Mucosa of gallbladder (tissue), 1 donor: ENCODE data around the gene ZNF124. TPM values are rescaled to one million over a fixed set of nuclear protein-coding genes. Genes with fewer than 3 reads are reported as not detected.
"Not testable (repeated sequence)": the region's sequence is repeated elsewhere in the genome, so short reads cannot be mapped to it uniquely, and the experiment has no call there.

Experiments
- DNase-seq: peaks from one replicate; pipeline ENCODE4 v3.0.0-alpha.2; 2020; ENCODE audit warnings: low spot score
- total RNA-seq: library from RNA; stranded (reverse); gene quantifications from one replicate; pipeline ENCODE4 v1.2.1, GENCODE V29; 2021
- donor health status: DM: no; HTN: no; CAD: no.

Gene ZNF124
- total RNA-seq, 1 donor from 2014 or later = 34.2 TPM

GRCh38 chr1:247172996-247173395 lies 1.2 kb upstream of the ZNF124 start:
- DNase-seq = no peak

- DNase-seq = not testable (repeated sequence)
Measured at GRCh38 chr1:247171443-247171842, 377 bp downstream of the ZNF124 start.

GRCh38 chr1:247165674-247166073 lies 6.1 kb downstream of the ZNF124 start:
- no peak for DNase-seq

GRCh38 chr1:247164694-247165093 lies 7.1 kb downstream of the ZNF124 start:
- DNase-seq = no peak

- DNase-seq = no peak
Measured at GRCh38 chr1:247156787-247157232, 15.0 kb downstream of the ZNF124 start.

GRCh38 chr1:247147781-247148180 lies 24.0 kb downstream of the ZNF124 start:
- no peak for DNase-seq

GRCh38 chr1:247147120-247147519 lies 24.7 kb downstream of the ZNF124 start:
- DNase-seq = not testable (repeated sequence)

- DNase-seq = no peak
Measured at GRCh38 chr1:247146671-247147070, 25.1 kb downstream of the ZNF124 start.

- no peak for DNase-seq
Measured at GRCh38 chr1:247145279-247145678, 26.5 kb downstream of the ZNF124 start.

- DNase-seq = not testable (repeated sequence)
Measured at GRCh38 chr1:247139557-247139956, 32.3 kb downstream of the ZNF124 start.

- DNase-seq = no peak
Measured at GRCh38 chr1:247131236-247131635, 40.6 kb downstream of the ZNF124 start.

GRCh38 chr1:247127519-247128282 lies 44.1 kb downstream of the ZNF124 start:
- not testable (repeated sequence) for DNase-seq

- not testable (repeated sequence) for DNase-seq
Measured at GRCh38 chr1:247126601-247127000, 45.2 kb downstream of the ZNF124 start.

GRCh38 chr1:247126166-247126565 lies 45.7 kb downstream of the ZNF124 start:
- not testable (repeated sequence) for DNase-seq

- DNase-seq = no peak
Measured at GRCh38 chr1:247121382-247121781, 50.4 kb downstream of the ZNF124 start.

GRCh38 chr1:247120408-247120668 lies 51.5 kb downstream of the ZNF124 start:
- DNase-seq = not testable (repeated sequence)

GRCh38 chr1:247119600-247120407 lies 52.0 kb downstream of the ZNF124 start:
- no peak for DNase-seq

GRCh38 chr1:247118946-247119446 lies 52.8 kb downstream of the ZNF124 start:
- DNase-seq = no peak

- DNase-seq = no peak
Measured at GRCh38 chr1:247115545-247115944, 56.3 kb downstream of the ZNF124 start.

GRCh38 chr1:247115141-247115510 lies 56.7 kb downstream of the ZNF124 start:
- DNase-seq = no peak

GRCh38 chr1:247114351-247115140 lies 57.3 kb downstream of the ZNF124 start:
- no peak for DNase-seq

- no peak for DNase-seq
Measured at GRCh38 chr1:247113733-247114271, 58.0 kb downstream of the ZNF124 start.
